ENCODE results near the gene TIAM1. TPM values are rescaled to one million over a fixed set of nuclear protein-coding genes. Genes with fewer than 3 reads are reported as not detected.

Gene TIAM1
- total RNA-seq, 1 donor from 2014 or later: 131 TPM

DNA sequence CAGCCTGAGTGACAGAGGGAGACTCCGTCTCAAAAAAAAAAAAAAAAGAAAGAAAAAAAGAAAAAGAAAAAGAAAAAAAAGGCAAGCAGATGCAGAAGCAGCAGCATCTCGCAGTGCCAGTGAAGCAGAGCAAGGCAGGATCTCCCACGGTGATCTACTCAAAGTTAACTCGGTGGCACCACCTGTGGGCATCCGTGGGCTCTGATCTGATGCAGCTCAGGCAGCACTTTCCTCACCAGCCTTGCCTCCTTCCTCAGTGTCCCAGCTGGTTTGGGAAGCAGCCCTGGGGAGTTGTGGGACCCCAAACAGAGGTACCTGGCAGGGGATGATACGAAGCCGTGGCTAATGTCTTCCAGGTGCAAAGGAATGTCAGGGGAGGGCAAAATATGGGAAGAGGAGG, 201.5 kb downstream of the TIAM1 start:
- Mint-ChIP-seq H3K36me3 (ENCODE audit: low read depth, unreplicated experiment) (peaks cover 54% of the 10 kb centered on the region), H3K27me3 (ENCODE audit: unreplicated experiment) (peaks cover 8% of the 10 kb centered on the region), H3K27ac (ENCODE audit: unreplicated experiment) (peak overlapping the region; percentile 52), H3K4me1 (ENCODE audit: unreplicated experiment) (peaks cover 49% of the 10 kb centered on the region), H3K9me3 (ENCODE audit: unreplicated experiment) (no peaks in the 10 kb centered on the region), H3K4me3 (ENCODE audit: unreplicated experiment) (no peak overlapping the region)
- TF ChIP-seq, protein P1, sequence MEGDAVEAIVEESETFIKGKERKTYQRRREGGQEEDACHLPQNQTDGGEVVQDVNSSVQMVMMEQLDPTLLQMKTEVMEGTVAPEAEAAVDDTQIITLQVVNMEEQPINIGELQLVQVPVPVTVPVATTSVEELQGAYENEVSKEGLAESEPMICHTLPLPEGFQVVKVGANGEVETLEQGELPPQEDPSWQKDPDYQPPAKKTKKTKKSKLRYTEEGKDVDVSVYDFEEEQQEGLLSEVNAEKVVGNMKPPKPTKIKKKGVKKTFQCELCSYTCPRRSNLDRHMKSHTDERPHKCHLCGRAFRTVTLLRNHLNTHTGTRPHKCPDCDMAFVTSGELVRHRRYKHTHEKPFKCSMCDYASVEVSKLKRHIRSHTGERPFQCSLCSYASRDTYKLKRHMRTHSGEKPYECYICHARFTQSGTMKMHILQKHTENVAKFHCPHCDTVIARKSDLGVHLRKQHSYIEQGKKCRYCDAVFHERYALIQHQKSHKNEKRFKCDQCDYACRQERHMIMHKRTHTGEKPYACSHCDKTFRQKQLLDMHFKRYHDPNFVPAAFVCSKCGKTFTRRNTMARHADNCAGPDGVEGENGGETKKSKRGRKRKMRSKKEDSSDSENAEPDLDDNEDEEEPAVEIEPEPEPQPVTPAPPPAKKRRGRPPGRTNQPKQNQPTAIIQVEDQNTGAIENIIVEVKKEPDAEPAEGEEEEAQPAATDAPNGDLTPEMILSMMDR (IDR thresholded peaks at IDR 0.05; ENCODE audit: unreplicated experiment): no peak
- DNase-seq (ENCODE audit: low spot score): peak; percentile 21

DNA sequence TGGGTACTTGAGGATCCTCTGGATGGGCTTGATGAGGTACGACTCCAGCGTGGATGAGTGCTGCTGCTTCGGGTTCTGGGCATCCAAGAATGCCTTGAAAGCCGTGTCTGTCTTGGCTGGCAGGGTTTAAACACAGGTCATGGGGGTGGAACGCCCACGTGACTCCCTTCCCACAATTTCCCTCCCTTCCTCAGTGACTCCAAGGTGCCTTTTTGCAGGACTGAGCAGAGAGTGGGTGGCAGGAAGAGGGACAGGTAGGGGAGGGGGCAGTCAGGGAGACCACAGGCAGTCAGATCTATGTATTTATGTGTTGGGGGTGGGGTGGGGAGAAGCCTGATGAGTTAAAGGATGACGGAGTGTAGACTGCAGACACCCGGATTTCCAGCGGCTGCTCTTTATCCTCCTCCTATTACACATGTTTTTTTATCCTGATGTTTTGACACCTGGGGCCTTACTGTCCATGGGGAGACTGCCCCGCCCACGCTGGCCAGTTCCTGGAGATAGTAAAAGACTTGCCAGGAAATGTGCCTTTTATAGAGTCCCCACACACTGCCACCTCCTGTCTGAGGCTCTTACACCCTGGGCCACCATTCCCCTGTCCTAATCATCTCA, 202.6 kb downstream of the TIAM1 start:
- H3K27me3 Mint-ChIP-seq (ENCODE audit: unreplicated experiment): peaks cover 8% of the 10 kb centered on the region
- peaks cover 40% of the 10 kb centered on the region for H3K4me1 Mint-ChIP-seq (ENCODE audit: unreplicated experiment)
- no peak for DNase-seq (ENCODE audit: low spot score)
- H3K27ac Mint-ChIP-seq (ENCODE audit: unreplicated experiment): peak overlapping the region; percentile 80
- TF ChIP-seq, protein P1 (IDR thresholded peaks at IDR 0.05; ENCODE audit: unreplicated experiment): no peak
- H3K36me3 Mint-ChIP-seq (ENCODE audit: low read depth, unreplicated experiment): peaks cover 58% of the 10 kb centered on the region
- H3K9me3 Mint-ChIP-seq (ENCODE audit: unreplicated experiment): no peaks in the 10 kb centered on the region
- H3K4me3 Mint-ChIP-seq (ENCODE audit: unreplicated experiment): no peak overlapping the region

DNA sequence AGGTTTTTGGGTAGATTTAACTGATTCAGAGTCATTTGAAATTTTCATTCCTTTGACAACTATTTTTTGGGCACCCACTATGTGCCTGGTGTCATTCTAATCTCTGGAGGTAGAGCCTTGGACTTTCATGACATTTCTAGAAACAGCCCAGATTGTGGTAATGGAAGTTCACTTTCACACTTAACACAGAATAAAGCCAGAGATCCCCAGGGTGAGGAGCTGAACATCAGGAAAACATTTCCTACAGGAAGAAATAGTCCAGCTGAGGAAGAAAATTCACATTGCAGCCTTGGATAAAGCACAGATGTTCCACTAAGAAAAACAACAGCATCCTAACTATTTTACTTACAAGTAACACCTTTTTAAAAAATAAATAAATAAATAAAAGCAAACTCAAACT, 203.4 kb downstream of the TIAM1 start:
- peaks cover 40% of the 10 kb centered on the region for H3K4me1 Mint-ChIP-seq (ENCODE audit: unreplicated experiment)
- peaks cover 8% of the 10 kb centered on the region for H3K27me3 Mint-ChIP-seq (ENCODE audit: unreplicated experiment)
- TF ChIP-seq, protein P1 (IDR thresholded peaks at IDR 0.05; ENCODE audit: unreplicated experiment): no peak
- H3K27ac Mint-ChIP-seq (ENCODE audit: unreplicated experiment): no peak overlapping the region
- H3K36me3 Mint-ChIP-seq (ENCODE audit: low read depth, unreplicated experiment): peaks cover 58% of the 10 kb centered on the region
- H3K9me3 Mint-ChIP-seq (ENCODE audit: unreplicated experiment): no peaks in the 10 kb centered on the region
- H3K4me3 Mint-ChIP-seq (ENCODE audit: unreplicated experiment): no peak overlapping the region
- DNase-seq (ENCODE audit: low spot score): no peak

DNA sequence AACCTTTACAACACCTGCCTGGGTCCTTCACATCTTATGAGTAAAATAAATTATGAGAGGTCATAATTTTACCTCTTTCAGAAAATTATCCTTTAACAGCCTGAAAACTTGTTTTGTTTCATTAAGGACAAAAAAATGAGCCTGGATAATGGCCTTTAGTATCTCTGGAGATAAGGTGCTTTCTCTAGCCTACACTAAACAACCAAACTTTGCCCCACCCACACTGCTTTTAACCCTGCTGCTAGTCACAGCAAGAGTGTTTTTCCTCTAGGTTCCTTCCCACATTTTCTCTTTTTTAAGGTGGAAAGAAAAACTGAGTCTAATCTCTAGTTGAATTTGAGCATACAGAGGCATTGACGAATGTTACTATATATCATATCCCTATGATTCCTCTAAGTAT, 204.0 kb downstream of the TIAM1 start:
- H3K9me3 Mint-ChIP-seq (ENCODE audit: unreplicated experiment): no peaks in the 10 kb centered on the region

DNA sequence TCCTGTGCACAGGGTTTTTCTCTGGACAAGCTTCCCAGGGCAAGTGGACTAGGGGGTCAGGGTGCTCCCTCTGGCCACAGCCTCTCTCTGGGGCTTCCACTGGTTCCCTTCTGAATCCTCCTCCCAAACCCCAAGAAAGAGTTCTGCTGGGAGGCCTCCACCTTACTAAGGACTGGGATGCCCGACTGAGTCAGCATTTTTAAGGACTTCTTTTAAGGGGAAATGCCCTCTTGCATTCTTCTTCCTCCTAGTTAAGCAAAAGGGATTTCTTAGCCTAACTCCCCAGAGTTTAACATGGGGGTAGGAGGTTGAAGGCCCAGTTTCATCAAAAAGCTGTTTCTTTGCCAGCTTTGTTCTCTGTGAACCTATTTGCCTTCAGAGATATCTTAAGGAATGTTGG, 206.1 kb downstream of the TIAM1 start:
- H3K27me3 Mint-ChIP-seq (ENCODE audit: unreplicated experiment): peaks cover 7% of the 10 kb centered on the region
- no peak overlapping the region for H3K27ac Mint-ChIP-seq (ENCODE audit: unreplicated experiment)
- DNase-seq (ENCODE audit: low spot score): no peak
- H3K36me3 Mint-ChIP-seq (ENCODE audit: low read depth, unreplicated experiment): peaks cover 63% of the 10 kb centered on the region
- H3K4me3 Mint-ChIP-seq (ENCODE audit: unreplicated experiment): no peak overlapping the region
- H3K4me1 Mint-ChIP-seq (ENCODE audit: unreplicated experiment): peaks cover 34% of the 10 kb centered on the region
- TF ChIP-seq, protein P1 (IDR thresholded peaks at IDR 0.05; ENCODE audit: unreplicated experiment): no peak
- H3K9me3 Mint-ChIP-seq (ENCODE audit: unreplicated experiment): no peaks in the 10 kb centered on the region

More for the DNA sequence above, 204.0 kb downstream of the TIAM1 start:
- Mint-ChIP-seq H3K4me3 (ENCODE audit: unreplicated experiment) (no peak overlapping the region), H3K27ac (ENCODE audit: unreplicated experiment) (no peak overlapping the region), H3K36me3 (ENCODE audit: low read depth, unreplicated experiment) (peaks cover 53% of the 10 kb centered on the region), H3K27me3 (ENCODE audit: unreplicated experiment) (peaks cover 8% of the 10 kb centered on the region), H3K4me1 (ENCODE audit: unreplicated experiment) (peaks cover 38% of the 10 kb centered on the region)
- TF ChIP-seq, protein P1 (IDR thresholded peaks at IDR 0.05; ENCODE audit: unreplicated experiment): no peak
- DNase-seq (ENCODE audit: low spot score): no peak
